Heart left ventricle (tissue), 13 donors: ENCODE data around the gene PYHIN1.

Experiments
- POLR2A ChIP-seq, 2 donors: fragments of 450-650 bp; IDR thresholded peaks; one replicate each; pipeline ENCODE4 v1.6.1; 2017; ENCODE audit warnings: antibody characterized with exemption in 2 of 2, mild to moderate bottlenecking in 2 of 2, moderate library complexity in 2 of 2
- TF ChIP-seq, protein P1 (sequence below), 12 donors: fragments of 200-600 bp; sonication (generic) in 4 of 12; IDR thresholded peaks; one replicate each; pipeline versions ENCODE4 v1.5.0 to v1.8.0; 2018 to 2022; ENCODE audit warnings: antibody characterized with exemption in 12 of 12, mild to moderate bottlenecking in 5 of 12
- donor health status: ischemic (EF 13 %, LVEDD 7.1; RV severe dilation, severe dysfunction).
- donor health status: DM: no; HTN: yes; CAD: no.
- donor health status: DM: no; HTN: no; CAD: no.
- donor health status: ischemic (EF 25% LVEDD 6.9; RV normal size, moderate dysfunction).
- donor health status: ischemic (EF 25% LVEDD 5.7; RV mildly dilated, moderate dysfunction).
- donor health status: ischemic (EF 35%, LVEDD 5.7; RV mildly dilated, moderate dysfunction).
- donor health status: nonischemic (EF 11% LVEDD 7.7; RV severe dilation, severe dysfunction).
- donor health status: DM: yes; HTN: yes; CAD: no.
- donor health status: PGD.
- donor health status: ischemic (EF 29% LVEDD 5.4; RV normal size, mild dysfunction).
- donor health status: nonischemic (EF 23%, LVEDD 6.1; RV moderate dilation, normal function).

GRCh38 chr1:158942490-158942889 is 11.1 kb downstream of the PYHIN1 start:
- TF ChIP-seq, protein P1, sequence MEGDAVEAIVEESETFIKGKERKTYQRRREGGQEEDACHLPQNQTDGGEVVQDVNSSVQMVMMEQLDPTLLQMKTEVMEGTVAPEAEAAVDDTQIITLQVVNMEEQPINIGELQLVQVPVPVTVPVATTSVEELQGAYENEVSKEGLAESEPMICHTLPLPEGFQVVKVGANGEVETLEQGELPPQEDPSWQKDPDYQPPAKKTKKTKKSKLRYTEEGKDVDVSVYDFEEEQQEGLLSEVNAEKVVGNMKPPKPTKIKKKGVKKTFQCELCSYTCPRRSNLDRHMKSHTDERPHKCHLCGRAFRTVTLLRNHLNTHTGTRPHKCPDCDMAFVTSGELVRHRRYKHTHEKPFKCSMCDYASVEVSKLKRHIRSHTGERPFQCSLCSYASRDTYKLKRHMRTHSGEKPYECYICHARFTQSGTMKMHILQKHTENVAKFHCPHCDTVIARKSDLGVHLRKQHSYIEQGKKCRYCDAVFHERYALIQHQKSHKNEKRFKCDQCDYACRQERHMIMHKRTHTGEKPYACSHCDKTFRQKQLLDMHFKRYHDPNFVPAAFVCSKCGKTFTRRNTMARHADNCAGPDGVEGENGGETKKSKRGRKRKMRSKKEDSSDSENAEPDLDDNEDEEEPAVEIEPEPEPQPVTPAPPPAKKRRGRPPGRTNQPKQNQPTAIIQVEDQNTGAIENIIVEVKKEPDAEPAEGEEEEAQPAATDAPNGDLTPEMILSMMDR (IDR thresholded peaks at IDR 0.05): no peak
- no peak for TF ChIP-seq POLR2A (IDR thresholded peaks at IDR 0.05)
